Testis (tissue), 3 donors: Measurements from ENCODE around the gene CRTAC1. TPM values are rescaled to one million over a fixed set of nuclear protein-coding genes. Genes with fewer than 3 reads are reported as not detected.

Experiments used
- DNase-seq: peaks from one replicate; pipeline ENCODE4 v3.0.0-alpha.2; 2019
- H3K27ac ChIP-seq, 2 donors: fragments of 200-600 bp; sonication (generic); one replicate each; pipeline ENCODE4 v1.5.1; 2019
- H3K27me3 ChIP-seq: fragments of 200-600 bp; sonication (generic); one replicate; pipeline ENCODE4 v1.5.1; 2019
- H3K36me3 ChIP-seq: fragments of 200-600 bp; sonication (generic); one replicate; pipeline ENCODE4 v1.5.1; 2017; ENCODE audit warnings: low read depth; ENCODE audit errors: missing control alignments
- H3K4me1 ChIP-seq: fragments of 200-600 bp; sonication (generic); one replicate; pipeline ENCODE4 v1.5.1; 2019
- H3K4me3 ChIP-seq, 2 donors: fragments of 200-600 bp; sonication (generic); one replicate each; pipeline ENCODE4 v1.5.1; 2017 to 2019
- H3K9me3 ChIP-seq: fragments of 200-600 bp; sonication (generic); one replicate; pipeline ENCODE4 v1.5.1; 2017
- CTCF ChIP-seq, 3 experiments: fragments of 450-650 bp in 2 of 3; fragments of 200-600 bp in 1 of 3; sonication (generic) in 1 of 3; IDR thresholded peaks; one replicate each; pipeline ENCODE4 v1.5.1; 2016 to 2019; ENCODE audit warnings: antibody characterized with exemption in 3 of 3, mild to moderate bottlenecking in 2 of 3, moderate library complexity in 1 of 3
- POLR2A ChIP-seq: fragments of 450-650 bp; IDR thresholded peaks from one replicate; pipeline ENCODE4 v1.6.1; 2017; ENCODE audit warnings: antibody characterized with exemption, mild to moderate bottlenecking, moderate library complexity
- WGBS, 2 donors: methylation state at CpG; one replicate each; pipeline ENCODE4 v1.1.5; 2018; 5-methylcytosine and 5-hydroxymethylcytosine counted together
- intact Hi-C: fragments of 100-400 bp; cut with DNase I; formaldehyde crosslinking; loops from one replicate; pipeline ENCODE4 v1.15.1; 2023; ENCODE audit warnings: low total_unique reads
- polyA plus RNA-seq: library from polyadenylated mRNA; stranded (reverse); fragments of 350-450 nt; fragmentation: Illumina TruSeq; extraction: RNeasy Lipid Tissue Mini Kit (QIAGEN cat#74804); gene quantifications from one replicate; pipeline ENCODE4 v1.2.3, GENCODE V29; 2014; ENCODE audit warnings: low read depth, low replicate concordance; ENCODE audit not compliant: insufficient read depth
- total RNA-seq, 2 donors: library from RNA; depleted of rRNA; stranded (reverse); fragments of >200 nt; gene quantifications; one replicate each; pipeline ENCODE4 v1.2.3, GENCODE V29; 2016

Gene CRTAC1
- total and polyA plus RNA-seq, 3 donors from 2014 or later = 7.5 to 12.2 (median 11.5) TPM

DNA sequence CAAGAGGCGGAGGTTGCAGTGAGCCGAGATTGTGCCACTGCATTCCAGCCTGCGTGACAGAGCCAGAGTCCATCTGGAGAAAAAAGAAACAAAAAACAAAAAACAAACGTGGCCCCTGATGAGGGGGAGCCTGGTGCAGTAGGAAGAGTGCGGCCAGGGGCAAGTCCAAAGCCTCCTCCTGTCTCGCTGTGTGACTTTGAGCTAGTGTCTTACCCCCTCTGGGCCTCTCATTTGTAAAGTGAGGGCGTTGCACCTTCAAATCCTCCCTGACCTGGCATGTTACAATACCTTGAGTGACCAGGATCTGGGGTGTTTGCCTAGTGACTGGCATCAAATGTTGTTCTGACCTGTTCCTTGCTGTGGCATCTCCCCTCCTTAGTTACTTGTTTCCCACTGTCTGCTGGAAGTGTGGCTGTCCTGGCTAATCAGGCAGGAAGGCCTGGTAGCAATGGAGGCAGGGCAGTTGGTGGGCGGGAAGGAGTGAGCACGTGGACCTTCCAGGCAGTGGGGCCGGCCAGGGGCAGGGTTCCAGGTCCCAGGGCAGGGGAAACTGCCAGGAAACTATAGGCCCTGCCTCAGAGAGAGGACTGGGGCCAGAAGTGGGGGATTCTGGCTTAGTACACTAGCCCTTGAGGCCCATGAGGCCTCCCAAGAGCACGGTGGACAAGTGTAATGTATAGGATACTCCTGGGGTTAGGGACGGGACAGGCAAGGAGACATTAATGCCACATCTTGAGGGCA is 205.2 kb downstream of the CRTAC1 start:
- Histone ChIP-seq H3K4me1 (no peaks in the 10 kb centered on the region), H3K4me3 (no peak overlapping the region), H3K36me3 (no peaks in the 10 kb centered on the region), H3K27me3 (no peaks in the 10 kb centered on the region), H3K9me3 (no peaks in the 10 kb centered on the region), H3K27ac (no peak overlapping the region)
- WGBS, 2 donors = 73 to 79% methylated on average over 11 to 12 of the region's 12 CpGs
- TF ChIP-seq CTCF (IDR thresholded peaks at IDR 0.05) (no peak), POLR2A (no peak)
- peak; percentile 30 for DNase-seq
- intact Hi-C loops = no loop called here

DNA sequence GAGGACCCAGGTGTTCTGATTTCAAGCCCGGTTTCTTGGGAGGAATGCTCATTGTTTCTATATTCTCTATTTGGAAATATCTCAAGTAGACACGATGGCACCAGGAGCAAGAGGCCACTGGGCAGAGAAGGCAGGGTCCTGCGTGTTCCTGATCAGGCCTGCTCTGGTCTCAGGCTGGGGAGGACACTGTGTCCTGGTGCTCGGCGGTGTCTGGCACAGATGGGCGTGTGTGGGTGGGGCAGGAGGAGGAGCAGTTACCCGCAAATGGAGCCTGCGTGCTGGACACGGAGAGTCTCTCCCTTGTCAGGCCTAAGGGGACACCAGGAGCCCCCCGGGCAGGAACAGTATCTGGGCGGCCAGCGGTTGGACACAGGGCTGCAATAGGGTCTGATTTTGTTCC is 206.7 kb downstream of the CRTAC1 start:
- TF ChIP-seq POLR2A (no peak), CTCF (IDR thresholded peaks at IDR 0.05) (no peak)
- no peak overlapping the region for H3K27ac ChIP-seq
- peak; percentile 58 for DNase-seq
- no peaks in the 10 kb centered on the region for H3K9me3 ChIP-seq
- no peaks in the 10 kb centered on the region for H3K4me1 ChIP-seq
- H3K36me3 ChIP-seq = no peaks in the 10 kb centered on the region
- WGBS, 2 donors = 51 to 64% methylated on average over 5 to 12 of the region's 12 CpGs
- no peak overlapping the region for H3K4me3 ChIP-seq
- intact Hi-C loops = no loop called here
- no peaks in the 10 kb centered on the region for H3K27me3 ChIP-seq

GRCh38 chr10:97822261-97822687 is 208.1 kb downstream of the CRTAC1 start:
- Histone ChIP-seq H3K4me1 (no peaks in the 10 kb centered on the region), H3K36me3 (no peaks in the 10 kb centered on the region), H3K9me3 (no peaks in the 10 kb centered on the region), H3K27me3 (no peaks in the 10 kb centered on the region), H3K27ac (no peak overlapping the region), H3K4me3 (no peak overlapping the region)
- WGBS, 2 donors = 79 to 81% methylated on average over 7 to 10 of the region's 10 CpGs
- no peak for DNase-seq
- intact Hi-C loops = no loop called here
- TF ChIP-seq CTCF (IDR thresholded peaks at IDR 0.05) (no peak), POLR2A (no peak)

- no peak for TF ChIP-seq CTCF (IDR thresholded peaks at IDR 0.05)
- TF ChIP-seq POLR2A = no peak
- no peak for DNase-seq
- Histone ChIP-seq H3K36me3 (no peaks in the 10 kb centered on the region), H3K27ac (no peak overlapping the region), H3K27me3 (no peaks in the 10 kb centered on the region), H3K4me1 (no peaks in the 10 kb centered on the region), H3K4me3 (no peak overlapping the region), H3K9me3 (no peaks in the 10 kb centered on the region)
- 74 to 77% methylated on average over 9 of the region's 9 CpGs for WGBS, 2 donors
- intact Hi-C loops = no loop called here
Observed at GRCh38 chr10:97821308-97822038, 208.9 kb downstream of the CRTAC1 start.
